Neural progenitor cell (in vitro differentiated cells): ENCODE results near the gene SLC25A51. TPM values are rescaled to one million over a fixed set of nuclear protein-coding genes. Genes with fewer than 3 reads are reported as not detected.

Source experiments
- DNase-seq: peaks from one replicate; pipeline ENCODE4 v3.0.0-alpha.2; 2016; ENCODE audit warnings: low spot score
- H2AFZ ChIP-seq: fragments of 200-600 bp; sonication (generic); replicated peaks from 2 replicates; pipeline ENCODE4 v1.6.1; 2016; ENCODE audit warnings: antibody characterized with exemption
- H3F3A ChIP-seq: fragments of 200-600 bp; sonication (generic); 2 replicates; pipeline ENCODE4 v1.6.1; 2016; ENCODE audit warnings: antibody characterized with exemption, low read depth
- H3K27ac ChIP-seq: fragments of 200-600 bp; sonication (generic); 2 replicates; pipeline ENCODE4 v1.5.1; 2016; ENCODE audit warnings: mild to moderate bottlenecking
- H3K27me3 ChIP-seq: fragments of 200-600 bp; sonication (generic); 2 replicates; pipeline ENCODE4 v1.6.1; 2016; ENCODE audit warnings: mild to moderate bottlenecking, moderate library complexity
- H3K36me3 ChIP-seq: fragments of 200-600 bp; sonication (generic); 2 replicates; pipeline ENCODE4 v1.5.1; 2016
- H3K4me1 ChIP-seq: fragments of 200-600 bp; sonication (generic); 2 replicates; pipeline ENCODE4 v1.6.1; 2016; ENCODE audit warnings: mixed run types
- H3K4me2 ChIP-seq: fragments of 200-600 bp; sonication (generic); 2 replicates; pipeline ENCODE4 v1.6.1; 2016
- H3K4me3 ChIP-seq: fragments of 200-600 bp; sonication (generic); 2 replicates; pipeline ENCODE4 v1.5.1; 2016
- H3K79me2 ChIP-seq: fragments of 200-600 bp; sonication (generic); 2 replicates; pipeline ENCODE4 v1.6.1; 2016; ENCODE audit warnings: low read depth
- H3K9ac ChIP-seq: fragments of 200-600 bp; sonication (generic); 2 replicates; pipeline ENCODE4 v1.6.1; 2016
- H3K9me3 ChIP-seq: fragments of 200-600 bp; sonication (generic); 2 replicates; pipeline ENCODE4 v1.5.1; 2016; ENCODE audit warnings: low read depth
- H4K20me1 ChIP-seq: fragments of 200-600 bp; sonication (generic); 2 replicates; pipeline ENCODE4 v1.6.1; 2016; ENCODE audit warnings: low read depth
- H3K27ac Mint-ChIP-seq: 3 replicates; pipeline ENCODE4 v1.8.0; 2021; ENCODE audit warnings: mixed read lengths
- H3K27me3 Mint-ChIP-seq: 2 replicates; pipeline ENCODE4 v1.8.0; 2022; ENCODE audit warnings: low read depth, mild to moderate bottlenecking, inconsistent platforms, moderate library complexity, mixed read lengths; ENCODE audit not compliant: insufficient read depth
- H3K36me3 Mint-ChIP-seq: 3 replicates; pipeline ENCODE4 v1.8.0; 2021; ENCODE audit warnings: mixed read lengths
- H3K4me1 Mint-ChIP-seq: 3 replicates; pipeline ENCODE4 v1.8.0; 2021; ENCODE audit warnings: mixed read lengths
- H3K4me3 Mint-ChIP-seq: 3 replicates; pipeline ENCODE4 v1.8.0; 2021; ENCODE audit warnings: mild to moderate bottlenecking, moderate library complexity, mixed read lengths
- H3K9me3 Mint-ChIP-seq: 3 replicates; pipeline ENCODE4 v1.8.0; 2020; ENCODE audit warnings: mixed read lengths
- CTCF ChIP-seq: fragments of 200-600 bp; sonication (generic); IDR thresholded peaks from 2 replicates; pipeline ENCODE4 v1.5.1; 2017; ENCODE audit warnings: antibody characterized with exemption, mild to moderate bottlenecking
- EZH2 ChIP-seq: fragments of 200-600 bp; sonication (generic); IDR thresholded peaks from 2 replicates; pipeline ENCODE4 v1.6.1; 2017; ENCODE audit warnings: antibody characterized with exemption, mild to moderate bottlenecking, moderate library complexity
- EZH2phosphoT487 ChIP-seq: fragments of 200-600 bp; sonication (generic); IDR thresholded peaks from 2 replicates; pipeline ENCODE4 v1.6.1; 2017; ENCODE audit warnings: antibody characterized with exemption
- total RNA-seq: library from RNA; depleted of rRNA; stranded (reverse); fragments of >200 nt; gene quantifications from 2 replicates; pipeline ENCODE4 v1.2.3, GENCODE V29; 2015; ENCODE audit warnings: low replicate concordance

SLC25A51 gene
- total RNA-seq, 1 donor from 2014 or later: 24.6 TPM

GRCh38 chr9:37937366-37937765, 33.4 kb upstream of the SLC25A51 start:
- Mint-ChIP-seq H3K9me3 (no peaks in the 10 kb centered on the region), H3K4me3 (no peak overlapping the region), H3K27ac (no peak overlapping the region), H3K4me1 (peaks cover 36% of the 10 kb centered on the region), H3K36me3 (no peaks in the 10 kb centered on the region), H3K27me3 (no peaks in the 10 kb centered on the region)
- TF ChIP-seq CTCF: no peak
- TF ChIP-seq EZH2phosphoT487: no peak
- TF ChIP-seq EZH2: no peak
- Histone ChIP-seq H3K4me2 (no peak overlapping the region), H3K36me3 (no peaks in the 10 kb centered on the region), H3F3A (no peaks in the 10 kb centered on the region), H2AFZ (no peak overlapping the region), H3K4me1 (peaks cover 11% of the 10 kb centered on the region), H3K27ac (no peak overlapping the region), H3K9me3 (no peaks in the 10 kb centered on the region), H4K20me1 (no peaks in the 10 kb centered on the region), H3K27me3 (no peaks in the 10 kb centered on the region), H3K79me2 (no peaks in the 10 kb centered on the region), H3K4me3 (no peak overlapping the region), H3K9ac (no peak overlapping the region)
- no peak for DNase-seq

DNA sequence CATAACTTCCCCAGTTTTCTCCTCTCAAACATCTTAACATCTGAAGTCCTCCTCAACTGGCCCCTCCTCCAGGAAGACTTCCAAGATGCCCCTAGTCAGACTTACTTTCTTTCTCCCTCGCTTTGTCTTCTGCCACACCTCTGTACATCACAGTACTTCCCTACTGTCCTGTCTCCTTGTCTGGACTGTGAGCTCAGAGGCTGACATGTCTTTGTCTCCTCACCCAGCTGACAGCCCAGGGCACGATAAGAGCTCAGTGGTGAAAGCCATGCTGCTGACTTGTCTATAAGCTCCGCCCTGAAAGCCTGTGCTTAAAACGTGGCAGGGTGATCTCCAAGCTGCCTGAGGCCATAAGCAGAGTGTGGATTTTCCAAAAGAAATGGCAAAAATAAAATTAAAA, 33.0 kb upstream of the SLC25A51 start:
- Histone ChIP-seq H3K27ac (no peak overlapping the region), H3K36me3 (no peaks in the 10 kb centered on the region), H3K9me3 (no peaks in the 10 kb centered on the region), H3K27me3 (no peaks in the 10 kb centered on the region), H4K20me1 (no peaks in the 10 kb centered on the region), H3K4me2 (no peak overlapping the region), H3K9ac (no peak overlapping the region), H3K79me2 (no peaks in the 10 kb centered on the region), H3F3A (no peaks in the 10 kb centered on the region), H3K4me1 (peaks cover 11% of the 10 kb centered on the region), H2AFZ (no peak overlapping the region), H3K4me3 (no peak overlapping the region)
- peaks cover 2% of the 10 kb centered on the region for H3K36me3 Mint-ChIP-seq
- H3K27me3 Mint-ChIP-seq: no peaks in the 10 kb centered on the region
- H3K9me3 Mint-ChIP-seq: no peaks in the 10 kb centered on the region
- no peak overlapping the region for H3K27ac Mint-ChIP-seq
- no peak overlapping the region for H3K4me3 Mint-ChIP-seq
- peak; percentile 73 for DNase-seq
- TF ChIP-seq EZH2 (no peak), CTCF (no peak), EZH2phosphoT487 (no peak)
- peaks cover 33% of the 10 kb centered on the region for H3K4me1 Mint-ChIP-seq

- Histone ChIP-seq H3K4me1 (peaks cover 11% of the 10 kb centered on the region), H3K27ac (no peak overlapping the region), H3K9me3 (no peaks in the 10 kb centered on the region), H3K4me3 (no peak overlapping the region), H2AFZ (no peak overlapping the region), H3K27me3 (no peaks in the 10 kb centered on the region), H3K36me3 (no peaks in the 10 kb centered on the region), H3F3A (no peaks in the 10 kb centered on the region), H3K9ac (no peak overlapping the region), H3K4me2 (no peak overlapping the region), H4K20me1 (no peaks in the 10 kb centered on the region), H3K79me2 (no peaks in the 10 kb centered on the region)
- H3K27me3 Mint-ChIP-seq: no peaks in the 10 kb centered on the region
- TF ChIP-seq EZH2phosphoT487 (no peak), EZH2 (no peak), CTCF (no peak)
- peaks cover 32% of the 10 kb centered on the region for H3K4me1 Mint-ChIP-seq
- no peaks in the 10 kb centered on the region for H3K9me3 Mint-ChIP-seq
- no peak overlapping the region for H3K4me3 Mint-ChIP-seq
- H3K36me3 Mint-ChIP-seq: peaks cover 2% of the 10 kb centered on the region
- no peak overlapping the region for H3K27ac Mint-ChIP-seq
- no peak for DNase-seq
These were observed 32.4 kb upstream of the SLC25A51 start for GRCh38 chr9:37936376-37936775.

- Mint-ChIP-seq H3K36me3 (peaks cover 5% of the 10 kb centered on the region), H3K9me3 (peaks cover 5% of the 10 kb centered on the region), H3K27ac (no peak overlapping the region), H3K4me1 (peaks cover 29% of the 10 kb centered on the region), H3K4me3 (no peak overlapping the region), H3K27me3 (no peaks in the 10 kb centered on the region)
- Histone ChIP-seq H3K27me3 (no peaks in the 10 kb centered on the region), H3K4me1 (peaks cover 11% of the 10 kb centered on the region), H3K4me2 (no peak overlapping the region), H3K4me3 (no peak overlapping the region), H3K27ac (no peak overlapping the region), H4K20me1 (no peaks in the 10 kb centered on the region), H3F3A (no peaks in the 10 kb centered on the region), H2AFZ (no peak overlapping the region), H3K9me3 (no peaks in the 10 kb centered on the region), H3K79me2 (no peaks in the 10 kb centered on the region), H3K9ac (no peak overlapping the region), H3K36me3 (no peaks in the 10 kb centered on the region)
- DNase-seq: no peak
- TF ChIP-seq EZH2 (no peak), EZH2phosphoT487 (no peak), CTCF (no peak)
These were observed 31.2 kb upstream of the SLC25A51 start for GRCh38 chr9:37935096-37935495.
